ENCODE measurements around the gene TRPV3.

GRCh38 chr17:3529817-3530741, 27.5 kb downstream of the TRPV3 start:
- TF ChIP-seq EZH2 (IDR thresholded peaks at IDR 0.05) (no peak), ATF3 (IDR thresholded peaks at IDR 0.05) (no peak), POLR2AphosphoS5 (IDR thresholded peaks at IDR 0.05; ENCODE audit: low read depth, low read length) (no peak), ELF1 (IDR thresholded peaks at IDR 0.05; ENCODE audit: borderline replicate concordance, low read depth) (no peak), CTCF (IDR thresholded peaks at IDR 0.05 in 2 of 3, conservative IDR thresholded peaks at IDR 0.05 in 1 of 3; ENCODE audit: borderline replicate concordance in 1 of 3, insufficient read depth in 1 of 3, low read depth in 2 of 3, low read length in 2 of 3) (no peak), SP1 (IDR thresholded peaks at IDR 0.05; ENCODE audit: low read depth) (no peak), RAD21 (IDR thresholded peaks at IDR 0.05; ENCODE audit: low read depth) (no peak), EZH2phosphoT487 (IDR thresholded peaks at IDR 0.05; ENCODE audit: borderline replicate concordance) (no peak), MAX (IDR thresholded peaks at IDR 0.05) (no peak), POLR2A (IDR thresholded peaks at IDR 0.05; ENCODE audit: borderline replicate concordance, extremely low read depth, insufficient read depth, insufficient read length) (no peak)

Measured in HCT116 (cell line).